HG03378 (cell line): ENCODE data around the gene VIM.
A peak's percentile ranks its signal among the peaks of the same experiment; 100 is the strongest.

Experiments
- ATAC-seq: cut with Tn5 transposase; IDR thresholded peaks from one replicate; pipeline ENCODE4 v1.9.1; 2021; ENCODE audit warnings: mild to moderate bottlenecking, moderate library complexity; ENCODE audit not compliant: unreplicated experiment

Gene VIM

DNA sequence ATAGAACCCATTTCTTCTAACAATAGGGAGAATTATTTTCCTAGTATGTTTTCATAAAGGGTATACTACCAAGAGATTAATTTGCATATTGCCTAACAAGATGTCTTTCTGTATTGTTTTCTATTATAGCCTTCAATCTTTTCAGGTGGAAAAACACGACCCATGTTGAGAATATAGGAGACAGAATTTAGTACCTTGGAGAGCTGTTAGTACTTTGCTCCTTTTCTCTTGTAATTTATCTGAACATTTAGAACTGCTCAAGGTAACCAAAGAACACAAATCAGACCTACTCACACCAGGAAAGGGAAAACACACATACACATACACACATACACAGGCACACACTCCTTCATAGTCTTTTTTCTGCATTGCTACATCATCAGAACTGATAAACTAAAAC lies 18.7 kb upstream of the VIM start:
- ATAC-seq, result no peak

DNA sequence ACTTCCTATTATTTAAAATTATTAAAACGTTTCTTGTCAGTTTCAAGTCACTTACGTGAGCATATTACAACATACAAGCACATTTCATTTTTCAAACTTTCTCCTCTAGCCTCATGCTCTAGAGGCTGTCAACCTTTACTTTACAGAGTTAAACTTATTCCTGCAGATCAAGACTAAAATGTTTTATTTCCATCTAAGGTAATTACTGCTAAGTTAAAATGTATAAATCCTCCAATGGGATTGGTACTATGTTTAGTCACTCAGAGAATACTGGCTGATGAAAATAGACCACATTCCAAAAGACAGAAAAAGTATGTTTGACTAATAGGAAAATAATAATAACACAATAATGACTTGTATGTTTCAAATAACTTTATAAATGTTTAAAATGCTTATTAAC lies 18.2 kb upstream of the VIM start:
- no peak for ATAC-seq

DNA sequence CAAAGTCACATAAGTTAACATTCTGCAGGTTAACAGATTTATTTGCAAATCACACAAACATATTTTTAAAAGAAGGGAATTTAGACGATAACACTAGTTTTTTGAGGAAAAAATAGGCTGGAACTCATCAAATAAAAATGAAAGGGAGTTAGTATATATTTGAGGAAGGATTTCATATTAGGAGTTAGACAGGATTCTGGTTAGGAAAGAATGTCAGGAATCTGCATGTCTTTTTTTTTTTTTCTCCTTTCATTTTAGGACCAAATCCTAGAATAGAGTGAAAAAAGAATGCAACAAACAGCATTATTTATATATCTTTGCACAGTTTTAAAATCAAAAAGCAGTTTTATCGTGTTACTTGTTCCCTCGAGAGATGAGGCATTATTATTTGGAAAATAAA lies 17.7 kb upstream of the VIM start:
- no peak for ATAC-seq

- no peak for ATAC-seq
Observed at GRCh38 chr10:17212802-17213221, 15.2 kb upstream of the VIM start.

GRCh38 chr10:17213646-17214349 lies 14.2 kb upstream of the VIM start:
- no peak for ATAC-seq

GRCh38 chr10:17214526-17214925 lies 13.5 kb upstream of the VIM start:
- ATAC-seq, result no peak

DNA sequence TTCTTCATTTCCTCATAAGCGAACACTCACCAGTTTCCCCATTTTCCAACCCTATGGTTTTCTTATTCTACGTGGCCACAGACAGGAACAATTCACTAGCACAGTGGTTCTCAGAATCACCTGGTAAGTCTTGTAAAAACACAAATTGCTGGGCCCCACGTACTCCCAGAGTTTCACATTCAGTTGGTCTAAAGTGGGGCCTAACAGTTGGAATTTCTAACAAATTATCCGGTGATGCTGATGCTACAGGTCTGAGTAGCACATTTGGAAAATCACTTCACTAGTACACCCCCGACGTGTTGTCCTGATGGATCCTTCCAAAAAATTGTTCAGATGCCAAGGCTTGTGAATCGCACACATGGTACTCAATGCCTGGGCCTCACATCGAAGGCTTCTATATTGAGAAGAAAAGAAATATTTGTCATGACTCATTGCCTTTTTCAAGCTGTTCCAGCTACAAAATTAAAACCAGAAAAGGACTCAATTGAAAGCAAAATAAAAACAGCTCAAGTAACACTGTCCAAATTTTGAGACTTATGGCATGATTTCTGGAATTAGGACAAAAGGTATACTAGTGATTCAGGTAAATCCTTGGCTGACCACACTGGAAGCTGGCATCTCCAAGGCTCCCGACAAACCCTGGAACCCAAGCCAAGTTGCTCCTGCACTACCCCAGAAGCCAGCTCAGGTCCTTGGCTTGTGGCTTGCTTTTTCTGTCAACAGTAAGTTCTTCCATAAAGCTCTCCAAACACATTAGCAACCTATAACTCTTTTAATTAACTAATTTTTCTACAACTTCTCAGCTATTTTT lies 12.9 kb upstream of the VIM start:
- no peak for ATAC-seq

- ATAC-seq, result no peak
Observed at GRCh38 chr10:17215782-17216122, 12.3 kb upstream of the VIM start.

- ATAC-seq, result peak; percentile 100
Observed at GRCh38 chr10:17216217-17216900, 11.7 kb upstream of the VIM start.

DNA sequence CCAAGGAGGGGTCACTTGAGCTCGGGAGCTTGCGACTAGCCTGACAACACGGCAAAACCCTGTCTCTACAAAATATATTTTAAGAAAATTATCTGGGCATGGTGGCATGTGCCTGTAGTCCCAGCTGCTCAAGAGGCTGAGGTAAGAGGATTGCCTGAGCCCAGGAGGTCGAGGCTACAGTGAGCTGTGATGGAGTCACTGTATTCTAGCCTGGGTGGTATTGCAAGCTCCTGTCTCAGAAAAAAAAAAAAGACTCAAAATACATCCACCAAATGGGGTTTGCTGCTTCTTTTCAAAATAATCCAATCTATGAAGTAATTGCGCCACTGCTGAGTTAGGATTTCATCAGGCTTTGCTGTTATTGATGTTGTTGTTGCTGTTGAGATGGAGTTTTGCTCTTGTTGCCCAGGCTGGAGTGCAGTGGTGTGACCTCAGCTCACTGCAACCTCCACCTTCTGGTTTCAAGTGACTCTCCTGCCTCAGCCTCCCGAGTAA lies 11.1 kb upstream of the VIM start:
- ATAC-seq, result no peak

GRCh38 chr10:17217631-17218232 lies 10.3 kb upstream of the VIM start:
- no peak for ATAC-seq

DNA sequence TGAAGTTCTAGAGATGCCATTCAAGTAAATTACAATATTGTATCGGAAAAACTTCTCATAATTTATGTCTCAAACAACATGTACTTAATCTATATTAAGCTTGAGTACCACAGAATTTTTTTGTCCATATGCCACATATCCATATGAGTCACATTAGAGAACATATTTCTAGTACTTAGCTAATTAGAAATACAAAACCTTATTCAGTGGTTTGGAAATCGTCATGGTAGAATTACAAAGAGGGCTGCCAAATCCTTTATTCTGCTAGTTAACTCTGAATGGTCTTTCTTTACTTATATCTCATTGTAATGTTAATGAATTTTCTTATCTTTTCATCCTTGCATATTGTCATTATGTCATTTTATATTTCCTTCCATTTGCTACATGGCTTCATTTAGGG lies 9.0 kb upstream of the VIM start:
- no peak for ATAC-seq

DNA sequence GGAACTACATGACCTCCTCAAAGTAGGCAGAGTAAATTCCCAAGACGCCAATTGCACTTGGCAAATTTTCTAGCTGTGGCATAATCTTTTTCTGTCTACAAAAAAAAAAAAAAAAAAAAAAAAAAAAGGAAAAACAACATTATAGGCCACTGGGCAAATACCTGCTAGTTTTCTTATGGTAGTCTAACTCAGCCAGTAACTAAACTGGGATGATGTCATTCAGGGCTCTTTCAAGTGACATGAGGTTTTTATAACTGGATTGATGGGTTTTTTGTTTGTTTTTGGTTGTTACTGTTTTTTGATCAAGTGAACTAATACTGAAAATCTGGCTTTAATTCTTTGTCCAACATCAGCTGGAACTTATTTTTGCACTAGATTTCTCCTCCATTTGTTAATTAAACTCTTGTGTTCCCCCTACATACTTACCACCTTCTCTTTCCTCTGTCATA lies 7.4 kb upstream of the VIM start:
- ATAC-seq, result no peak

GRCh38 chr10:17222329-17222728 lies 5.7 kb upstream of the VIM start:
- no peak for ATAC-seq

DNA sequence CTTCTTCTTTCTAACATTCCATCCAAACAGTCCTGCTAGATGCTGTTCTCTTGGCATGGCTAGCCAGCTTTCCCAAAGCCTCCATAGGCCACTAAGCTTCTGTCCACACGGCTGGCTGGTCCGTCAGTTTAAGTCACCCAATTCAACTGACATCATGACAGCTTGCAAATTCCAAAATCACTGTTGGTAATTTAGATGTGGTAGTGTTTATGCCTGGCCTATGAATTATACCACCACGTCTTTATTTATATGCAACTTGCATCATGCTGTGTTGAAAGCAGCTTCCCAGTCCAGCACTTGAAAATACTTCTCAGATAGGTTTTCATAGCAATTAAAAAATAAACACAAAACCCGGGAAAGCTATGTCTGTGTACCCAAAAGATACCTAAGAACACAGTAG lies 2.2 kb upstream of the VIM start:
- no peak for ATAC-seq

GRCh38 chr10:17226891-17227303 lies 1.1 kb upstream of the VIM start:
- no peak for ATAC-seq

DNA sequence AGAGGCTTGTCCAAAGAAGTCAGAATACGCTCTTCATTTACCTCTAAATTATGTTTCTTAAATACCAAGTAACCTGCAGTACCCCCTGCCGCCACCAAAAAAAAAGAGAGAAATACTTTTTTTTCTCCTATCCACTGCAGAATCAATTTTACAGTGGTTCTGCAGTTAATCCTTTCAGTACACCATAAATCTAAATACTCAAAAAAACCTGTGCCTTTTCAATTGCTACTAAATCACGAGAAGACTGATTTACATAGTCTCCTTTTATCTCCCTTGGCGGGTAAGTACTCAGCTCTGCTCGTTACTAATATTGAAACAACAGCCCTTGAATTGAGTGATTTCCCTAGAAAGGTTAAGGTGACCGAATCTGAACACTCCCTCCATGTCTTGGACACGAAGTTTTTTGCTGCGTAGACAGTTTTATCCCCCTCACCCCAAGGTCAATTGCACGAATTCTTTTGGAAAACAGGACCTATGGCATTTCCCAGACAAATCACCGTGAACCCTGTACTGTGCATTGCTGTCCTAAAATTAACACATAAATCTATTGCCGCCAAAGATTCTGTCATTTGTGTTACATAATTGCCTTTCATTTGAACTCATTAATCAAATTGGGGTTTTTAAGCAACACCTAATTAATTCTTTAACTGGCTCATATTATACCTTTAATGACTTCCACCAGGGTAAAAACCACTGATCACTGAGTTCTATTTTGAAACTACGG lies 512 bp upstream of the VIM start:
- peak; percentile 45 for ATAC-seq

DNA sequence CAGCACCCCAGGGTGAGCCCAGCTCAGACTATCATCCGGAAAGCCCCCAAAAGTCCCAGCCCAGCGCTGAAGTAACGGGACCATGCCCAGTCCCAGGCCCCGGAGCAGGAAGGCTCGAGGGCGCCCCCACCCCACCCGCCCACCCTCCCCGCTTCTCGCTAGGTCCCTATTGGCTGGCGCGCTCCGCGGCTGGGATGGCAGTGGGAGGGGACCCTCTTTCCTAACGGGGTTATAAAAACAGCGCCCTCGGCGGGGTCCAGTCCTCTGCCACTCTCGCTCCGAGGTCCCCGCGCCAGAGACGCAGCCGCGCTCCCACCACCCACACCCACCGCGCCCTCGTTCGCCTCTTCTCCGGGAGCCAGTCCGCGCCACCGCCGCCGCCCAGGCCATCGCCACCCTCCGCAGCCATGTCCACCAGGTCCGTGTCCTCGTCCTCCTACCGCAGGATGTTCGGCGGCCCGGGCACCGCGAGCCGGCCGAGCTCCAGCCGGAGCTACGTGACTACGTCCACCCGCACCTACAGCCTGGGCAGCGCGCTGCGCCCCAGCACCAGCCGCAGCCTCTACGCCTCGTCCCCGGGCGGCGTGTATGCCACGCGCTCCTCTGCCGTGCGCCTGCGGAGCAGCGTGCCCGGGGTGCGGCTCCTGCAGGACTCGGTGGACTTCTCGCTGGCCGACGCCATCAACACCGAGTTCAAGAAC lies 1.1 kb downstream of the VIM start:
- peak; percentile 21 for ATAC-seq

- ATAC-seq, result no peak
Observed at GRCh38 chr10:17229717-17229966, 1.6 kb downstream of the VIM start.

DNA sequence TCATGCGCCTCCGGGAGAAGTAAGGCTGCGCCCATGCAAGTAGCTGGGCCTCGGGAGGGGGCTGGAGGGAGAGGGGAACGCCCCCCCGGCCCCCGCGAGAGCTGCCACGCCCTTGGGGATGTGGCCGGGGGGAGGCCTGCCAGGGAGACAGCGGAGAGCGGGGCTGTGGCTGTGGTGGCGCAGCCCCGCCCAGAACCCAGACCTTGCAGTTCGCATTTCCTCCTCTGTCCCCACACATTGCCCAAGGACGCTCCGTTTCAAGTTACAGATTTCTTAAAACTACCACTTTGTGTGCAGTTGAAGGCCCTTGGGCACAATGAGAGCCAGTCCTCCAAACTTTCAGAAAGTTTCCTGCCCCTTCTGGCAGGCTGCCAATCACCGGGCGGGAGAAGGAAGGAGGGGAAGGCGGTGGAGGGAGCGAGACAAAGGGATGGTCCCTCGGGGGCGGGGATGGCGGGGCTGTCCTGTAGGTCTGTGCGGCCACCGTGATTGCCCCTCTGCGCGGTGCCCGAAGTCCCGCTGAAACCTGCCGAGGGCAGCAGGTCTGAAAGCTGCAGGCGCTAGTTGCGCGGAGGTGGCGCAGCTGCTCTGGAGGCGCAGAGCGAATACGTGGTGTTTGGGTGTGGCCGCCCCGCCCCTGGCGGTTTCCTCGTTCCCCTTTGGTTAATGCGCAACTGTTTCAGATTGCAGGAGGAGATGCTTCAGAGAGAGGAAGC lies 2.1 kb downstream of the VIM start:
- ATAC-seq, result peak; percentile 52
